ENCODE results near the gene PCNT. TPM values are rescaled to one million over a fixed set of nuclear protein-coding genes. Genes with fewer than 3 reads are reported as not detected.

Gene PCNT
- total and polyA plus RNA-seq, 2 of the 8 experiments (the other 6 are each of a cell fraction or from before 2014, with no cell fraction given): 9.9 to 45.1 TPM

DNA sequence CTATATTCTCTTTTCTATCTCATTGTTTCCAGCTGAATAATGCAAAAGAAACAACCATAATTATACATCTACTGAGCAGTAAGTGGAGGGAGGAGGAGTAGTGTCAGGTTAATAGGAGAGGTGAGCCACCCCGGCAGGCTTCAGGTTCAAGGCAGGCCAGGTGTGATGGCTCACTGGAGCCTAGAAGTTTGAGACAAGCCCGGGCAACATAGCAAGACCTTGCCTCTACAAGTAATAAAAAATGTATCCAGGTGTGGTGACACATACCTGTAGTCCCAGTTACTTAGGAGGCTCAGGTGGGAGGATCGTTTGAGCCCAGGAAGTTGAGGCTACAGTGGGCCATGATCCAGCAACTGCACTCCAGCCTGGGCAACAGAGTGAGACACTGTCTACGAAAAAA, 132.8 kb downstream of the PCNT start:
- Histone ChIP-seq H3K4me2 (ENCODE audit: insufficient read depth in 1 of 2, low read depth in 2 of 2, low read length in 2 of 2) (peak overlapping the region in 1 of 2 experiments; percentile 100; a peak in 1 of 4 replicates), H2BK12ac (ENCODE audit: low read depth, low read length) (no peak overlapping the region), H3K23ac (ENCODE audit: insufficient read length) (no peak overlapping the region), H3K18ac (ENCODE audit: extremely low read depth, low read length) (no peak overlapping the region), H3K4me3 (ENCODE audit: extremely low read depth in 1 of 4, insufficient read depth in 2 of 4, low read depth in 3 of 4, low read length in 4 of 4) (no peak overlapping the region), H3K79me1 (ENCODE audit: low read depth, low read length) (peaks cover 9% of the 10 kb centered on the region; the same call in 1 of the 2 replicates), H3K9me3 (ENCODE audit: insufficient read depth in 2 of 2, low read depth in 1 of 2, low read length in 1 of 2) (no peaks in the 10 kb centered on the region), H3K9ac (replicated peaks in 1 of 4; ENCODE audit: extremely low read depth in 1 of 4, low read depth in 3 of 4, low read length in 3 of 4) (no peak overlapping the region), H3K4ac (replicated peaks; ENCODE audit: insufficient read length, low read depth, low read length) (no peak overlapping the region), H2AFZ (ENCODE audit: low read length) (no peak overlapping the region), H3K27me3 (replicated peaks in 1 of 4; ENCODE audit: control insufficient read depth in 3 of 4, extremely low read depth in 1 of 4, insufficient read depth in 3 of 4, low read length in 3 of 4) (no peaks in the 10 kb centered on the region), H4K91ac (replicated peaks; ENCODE audit: insufficient read length, low read length) (no peak overlapping the region), H2BK5ac (ENCODE audit: low read depth, low read length) (no peak overlapping the region), H3K36me3 (ENCODE audit: control insufficient read depth in 2 of 4, insufficient read depth in 4 of 4, low read length in 3 of 4) (peaks cover 0 to 5% (median 0%) of the 10 kb centered on the region in 4 experiments; a peak in 3 of 8 replicates), H4K5ac (ENCODE audit: insufficient read length, low read depth, low read length) (no peak overlapping the region), H3K79me2 (ENCODE audit: control insufficient read depth in 1 of 2, insufficient read depth in 2 of 2, low read length in 2 of 2) (peaks cover 0 to 40% of the 10 kb centered on the region in 2 experiments; a peak in 2 of 4 replicates), H2AK5ac (ENCODE audit: low read depth, low read length) (no peak overlapping the region), H3K14ac (ENCODE audit: insufficient read length) (no peak overlapping the region), H3K23me2 (ENCODE audit: low read depth, low read length) (peaks cover 8% of the 10 kb centered on the region), H3K27ac (ENCODE audit: low read depth, low read length) (no peak overlapping the region), H4K20me1 (replicated peaks in 1 of 2; ENCODE audit: control insufficient read depth in 1 of 2, insufficient read depth in 2 of 2, low read length in 2 of 2) (peaks cover 1 to 4% of the 10 kb centered on the region in 2 experiments), H2BK120ac (replicated peaks; ENCODE audit: low read depth, low read length) (no peak overlapping the region), H3K4me1 (replicated peaks in 1 of 4; ENCODE audit: control insufficient read depth in 3 of 4, insufficient read depth in 4 of 4, low read length in 3 of 4) (peaks cover 0 to 6% (median 2%) of the 10 kb centered on the region in 4 experiments; a peak in 4 of 7 replicates), H2BK20ac (ENCODE audit: low read length) (no peak overlapping the region), H3K56ac (replicated peaks; ENCODE audit: insufficient read length, low read depth, low read length) (no peak overlapping the region), H2BK15ac (ENCODE audit: low read length) (no peak overlapping the region), H4K8ac (ENCODE audit: extremely low read depth, insufficient read depth, low read length) (no peak overlapping the region)
- FAIRE-seq (no peak), DNase-seq (ENCODE audit: low read depth in 1 of 2, low spot score in 2 of 2) (no peak)
- 92% methylated on average over 4 of the region's 4 CpGs; no CpG with 5 or more reads in 1 of the 2 experiments for WGBS, 2 experiments (ENCODE audit: extremely low coverage in 1 of 2, insufficient coverage in 1 of 2, insufficient read length in 1 of 2, insufficient replicate concordance in 2 of 2, low coverage in 1 of 2, low lambda C conversion rate in 2 of 2, missing lambda C conversion rate in 1 of 2)
- ChIA-PET POLR2A (ENCODE audit: partially characterized antibody) (interaction anchor here (1.2 to 1.3 kb wide), 2 partner anchors 12 to 19 kb away, joined by 3 read pairs; no protein-coding TSS in a partner anchor), CTCF (ENCODE audit: partially characterized antibody) (no interaction called here)
- TF ChIP-seq, protein P1, sequence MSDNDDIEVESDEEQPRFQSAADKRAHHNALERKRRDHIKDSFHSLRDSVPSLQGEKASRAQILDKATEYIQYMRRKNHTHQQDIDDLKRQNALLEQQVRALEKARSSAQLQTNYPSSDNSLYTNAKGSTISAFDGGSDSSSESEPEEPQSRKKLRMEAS (IDR thresholded peaks at IDR 0.05): no peak
- no peak for TF ChIP-seq TAF7 (optimal IDR thresholded peaks at IDR 0.05; ENCODE audit: borderline replicate concordance, low read depth, low read length)
- no peak for TF ChIP-seq SP4 (IDR thresholded peaks at IDR 0.05; ENCODE audit: low read length)
- no peak for TF ChIP-seq NANOG (IDR thresholded peaks at IDR 0.05; ENCODE audit: insufficient read depth, low read depth, low read length, poor library complexity, severe bottlenecking)
- TF ChIP-seq SIN3A (conservative IDR thresholded peaks at IDR 0.05 in 1 of 2, IDR thresholded peaks at IDR 0.05 in 1 of 2; ENCODE audit: low read depth in 1 of 2, low read length in 2 of 2): no peak
- TF ChIP-seq EGR1 (IDR thresholded peaks at IDR 0.05; ENCODE audit: borderline replicate concordance, low read depth, low read length): no peak
- no peak for TF ChIP-seq MAFK (IDR thresholded peaks at IDR 0.05; ENCODE audit: low read depth, low read length)
- TF ChIP-seq KDM5A (IDR thresholded peaks at IDR 0.05; ENCODE audit: low read length): no peak
- TF ChIP-seq RBBP5 (IDR thresholded peaks at IDR 0.05; ENCODE audit: borderline replicate concordance, low read depth, low read length): no peak
- no peak for TF ChIP-seq KDM1A (IDR thresholded peaks at IDR 0.05; ENCODE audit: borderline replicate concordance, low read length)
- no peak for TF ChIP-seq EZH2 (IDR thresholded peaks at IDR 0.05; ENCODE audit: low read depth, low read length, severe bottlenecking)
- TF ChIP-seq, protein P2, sequence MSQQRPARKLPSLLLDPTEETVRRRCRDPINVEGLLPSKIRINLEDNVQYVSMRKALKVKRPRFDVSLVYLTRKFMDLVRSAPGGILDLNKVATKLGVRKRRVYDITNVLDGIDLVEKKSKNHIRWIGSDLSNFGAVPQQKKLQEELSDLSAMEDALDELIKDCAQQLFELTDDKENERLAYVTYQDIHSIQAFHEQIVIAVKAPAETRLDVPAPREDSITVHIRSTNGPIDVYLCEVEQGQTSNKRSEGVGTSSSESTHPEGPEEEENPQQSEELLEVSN (IDR thresholded peaks at IDR 0.05): no peak
- no peak for TF ChIP-seq JUND (IDR thresholded peaks at IDR 0.05; ENCODE audit: low read length)
